Hepatocyte (in vitro differentiated cells): Measurements from ENCODE around the gene HEPHL1. TPM values are rescaled to one million over a fixed set of nuclear protein-coding genes. Genes with fewer than 3 reads are reported as not detected.
A peak's percentile ranks its signal among the peaks of the same experiment; 100 is the strongest.

Experiments used
- DNase-seq: peaks from one replicate; pipeline ENCODE4 v3.0.0-alpha.2; 2016; ENCODE audit warnings: low spot score
- H2AFZ ChIP-seq: fragments of 200-600 bp; sonication (generic); 2 replicates; pipeline ENCODE4 v1.6.0; 2016; ENCODE audit warnings: antibody characterized with exemption, mild to moderate bottlenecking
- H3K27ac ChIP-seq: fragments of 200-600 bp; sonication (generic); 2 replicates; pipeline ENCODE4 v1.5.1; 2016; ENCODE audit warnings: mild to moderate bottlenecking
- H3K27me3 ChIP-seq: fragments of 200-600 bp; sonication (generic); 2 replicates; pipeline ENCODE4 v1.6.1; 2016
- H3K36me3 ChIP-seq: fragments of 200-600 bp; sonication (generic); replicated peaks from 2 replicates; pipeline ENCODE4 v1.5.1; 2016; ENCODE audit warnings: low read depth; ENCODE audit not compliant: insufficient read depth
- H3K4me1 ChIP-seq: fragments of 200-600 bp; sonication (generic); 2 replicates; pipeline ENCODE4 v1.5.1; 2016; ENCODE audit warnings: mild to moderate bottlenecking, moderate library complexity; ENCODE audit not compliant: insufficient read depth
- H3K4me2 ChIP-seq: fragments of 200-600 bp; sonication (generic); 2 replicates; pipeline ENCODE4 v1.6.0; 2016
- H3K4me3 ChIP-seq: fragments of 200-600 bp; sonication (generic); 2 replicates; pipeline ENCODE4 v1.5.1; 2016; ENCODE audit warnings: mild to moderate bottlenecking
- H3K79me2 ChIP-seq: fragments of 200-600 bp; sonication (generic); 2 replicates; pipeline ENCODE4 v1.6.0; 2017; ENCODE audit warnings: mild to moderate bottlenecking
- H3K9me2 ChIP-seq: fragments of 200-600 bp; sonication (generic); replicated peaks from 2 replicates; pipeline ENCODE4 v1.6.0; 2017; ENCODE audit warnings: mild to moderate bottlenecking; ENCODE audit not compliant: insufficient read depth
- H3K9me3 ChIP-seq: fragments of 200-600 bp; sonication (generic); 2 replicates; pipeline ENCODE4 v1.5.1; 2016; ENCODE audit warnings: low read depth, mild to moderate bottlenecking
- H4K20me1 ChIP-seq: fragments of 200-600 bp; sonication (generic); 2 replicates; pipeline ENCODE4 v1.6.0; 2016; ENCODE audit warnings: mild to moderate bottlenecking; ENCODE audit not compliant: insufficient read depth, poor library complexity, severe bottlenecking
- CTCF ChIP-seq: fragments of 200-600 bp; sonication (generic); IDR thresholded peaks from 2 replicates; pipeline ENCODE4 v1.5.1; 2016; ENCODE audit warnings: antibody characterized with exemption, mild to moderate bottlenecking; ENCODE audit not compliant: poor library complexity
- EZH2 ChIP-seq: fragments of 200-600 bp; sonication (generic); IDR thresholded peaks from 2 replicates; pipeline ENCODE4 v1.6.1; 2016; ENCODE audit warnings: antibody characterized with exemption, mild to moderate bottlenecking, borderline replicate concordance
- EZH2phosphoT487 ChIP-seq: fragments of 200-600 bp; sonication (generic); IDR thresholded peaks from one replicate; pipeline ENCODE4 v1.6.1; 2018; ENCODE audit warnings: antibody characterized with exemption, mild to moderate bottlenecking, low read depth, moderate library complexity; ENCODE audit not compliant: unreplicated experiment, severe bottlenecking
- WGBS: methylation state at CpG from one replicate; pipeline ENCODE4 v1.1.6; 2016; ENCODE audit warnings: low lambda C conversion rate; ENCODE audit errors: missing lambda C conversion rate; 5-methylcytosine and 5-hydroxymethylcytosine counted together
- polyA plus RNA-seq: library from polyadenylated mRNA; unstranded; fragments of >200 nt; fragmentation: Nextera tagmentation; extraction: Ambion mirVana; gene quantifications from 2 replicates; pipeline ENCODE4 v1.2.1, GENCODE V29; 2016
- total RNA-seq: library from RNA; depleted of rRNA; stranded (reverse); fragments of >200 nt; gene quantifications from 2 replicates; pipeline ENCODE4 v1.2.3, GENCODE V29; 2014

The HEPHL1 gene
- total and polyA plus RNA-seq, 2 experiments from 2014 or later = 0.07 to 0.17 TPM

GRCh38 chr11:94131047-94131717, 110.0 kb downstream of the HEPHL1 start:
- peak overlapping the region; percentile 88 for H3K4me2 ChIP-seq
- no peaks in the 10 kb centered on the region for H3K36me3 ChIP-seq
- H3K79me2 ChIP-seq = peaks cover 84% of the 10 kb centered on the region
- H3K4me1 ChIP-seq = peaks cover 47% of the 10 kb centered on the region
- TF ChIP-seq CTCF (no peak), EZH2 (no peak), EZH2phosphoT487 (no peak)
- 81% methylated on average over 3 of the region's 3 CpGs for WGBS
- no peaks in the 10 kb centered on the region for H3K9me2 ChIP-seq
- DNase-seq = no peak
- peaks cover 11% of the 10 kb centered on the region for H4K20me1 ChIP-seq
- H3K9me3 ChIP-seq = no peaks in the 10 kb centered on the region
- H3K27me3 ChIP-seq = no peaks in the 10 kb centered on the region
- no peak overlapping the region for H3K4me3 ChIP-seq
- H2AFZ ChIP-seq = no peak overlapping the region
- peak overlapping the region; percentile 84 for H3K27ac ChIP-seq

- H3K4me2 ChIP-seq = peak overlapping the region; percentile 88
- H4K20me1 ChIP-seq = peaks cover 11% of the 10 kb centered on the region
- H2AFZ ChIP-seq = no peak overlapping the region
- peak; percentile 39 for DNase-seq
- no peak for TF ChIP-seq EZH2
- no peak for TF ChIP-seq CTCF
- TF ChIP-seq EZH2phosphoT487 = no peak
- peaks cover 47% of the 10 kb centered on the region for H3K4me1 ChIP-seq
- peak overlapping the region; percentile 84 for H3K27ac ChIP-seq
- peaks cover 84% of the 10 kb centered on the region for H3K79me2 ChIP-seq
- H3K27me3 ChIP-seq = no peaks in the 10 kb centered on the region
- WGBS = 36% methylated on average over 1 of the region's 1 CpG
- no peak overlapping the region for H3K4me3 ChIP-seq
- no peaks in the 10 kb centered on the region for H3K36me3 ChIP-seq
- no peaks in the 10 kb centered on the region for H3K9me2 ChIP-seq
- H3K9me3 ChIP-seq = no peaks in the 10 kb centered on the region
Observed at GRCh38 chr11:94131718-94132115, 110.6 kb downstream of the HEPHL1 start.

- TF ChIP-seq CTCF = no peak
- Histone ChIP-seq H3K36me3 (no peaks in the 10 kb centered on the region), H3K79me2 (peaks cover 84% of the 10 kb centered on the region), H3K4me1 (peaks cover 46% of the 10 kb centered on the region), H2AFZ (no peak overlapping the region), H3K27ac (peak overlapping the region; percentile 84), H3K27me3 (no peaks in the 10 kb centered on the region), H3K9me2 (no peaks in the 10 kb centered on the region), H3K9me3 (no peaks in the 10 kb centered on the region), H4K20me1 (peaks cover 11% of the 10 kb centered on the region), H3K4me3 (no peak overlapping the region), H3K4me2 (peak overlapping the region; percentile 88)
- WGBS = 51% methylated on average over 5 of the region's 5 CpGs
- DNase-seq = peak; percentile 71
Observed at GRCh38 chr11:94132152-94132558, 111.0 kb downstream of the HEPHL1 start.
